HG03095 (cell line): ENCODE results near the gene FARSA.
"Not testable (repeated sequence)": the region's sequence is repeated elsewhere in the genome, so short reads cannot be mapped to it uniquely, and the experiment has no call there.

Source experiments
- ATAC-seq: cut with Tn5 transposase; IDR thresholded peaks from one replicate; pipeline ENCODE4 v1.9.1; 2021; ENCODE audit warnings: moderate library complexity; ENCODE audit not compliant: unreplicated experiment

Gene FARSA

GRCh38 chr19:12891553-12892021 is 41.9 kb downstream of the FARSA start:
- no peak for ATAC-seq

- peak; percentile 79 for ATAC-seq
Observed at GRCh38 chr19:12890787-12891552, 42.5 kb downstream of the FARSA start, which contains the start of gene GCDH. GCDH (plus strand) TSS chr19:12891160; CDS start chr19:12891305, 145 bp downstream.

- not testable (repeated sequence) for ATAC-seq
Observed at GRCh38 chr19:12890299-12890786, 43.2 kb downstream of the FARSA start.

GRCh38 chr19:12888006-12888603 is 45.4 kb downstream of the FARSA start:
- no peak for ATAC-seq

GRCh38 chr19:12886969-12887747 is 46.4 kb downstream of the FARSA start, which contains the start of gene KLF1:
KLF1 (minus strand) TSS chr19:12887201; CDS start chr19:12887140, 61 bp downstream.
- no peak for ATAC-seq

GRCh38 chr19:12886651-12886968 is 46.9 kb downstream of the FARSA start:
- ATAC-seq: no peak

GRCh38 chr19:12885749-12886650 is 47.5 kb downstream of the FARSA start:
- ATAC-seq: no peak

GRCh38 chr19:12884926-12885748 is 48.4 kb downstream of the FARSA start:
- ATAC-seq: no peak

GRCh38 chr19:12884627-12884925 is 48.9 kb downstream of the FARSA start:
- no peak for ATAC-seq

GRCh38 chr19:12884202-12884601 is 49.3 kb downstream of the FARSA start:
- no peak for ATAC-seq

GRCh38 chr19:12882589-12882988 is 50.9 kb downstream of the FARSA start:
- no peak for ATAC-seq

GRCh38 chr19:12881172-12881808 is 52.2 kb downstream of the FARSA start, which contains the start of gene DNASE2:
DNASE2 (minus strand) TSS chr19:12881449; CDS start chr19:12881375, 74 bp downstream.
- peak; percentile 78 for ATAC-seq

GRCh38 chr19:12880551-12881171 is 52.9 kb downstream of the FARSA start:
- ATAC-seq: no peak

- no peak for ATAC-seq
Observed at GRCh38 chr19:12875086-12875485, 58.4 kb downstream of the FARSA start.

GRCh38 chr19:12873891-12874745 is 59.4 kb downstream of the FARSA start:
- no peak for ATAC-seq

- ATAC-seq: no peak
Observed at GRCh38 chr19:12872941-12873890, 60.3 kb downstream of the FARSA start.
